GM18499 (cell line): ENCODE data around the gene APOO.

Experiments
- ATAC-seq: cut with Tn5 transposase; IDR thresholded peaks from one replicate; pipeline ENCODE4 v1.9.1; 2021; ENCODE audit warnings: moderate number of reproducible peaks; ENCODE audit not compliant: insufficient read depth, unreplicated experiment

The APOO gene

DNA sequence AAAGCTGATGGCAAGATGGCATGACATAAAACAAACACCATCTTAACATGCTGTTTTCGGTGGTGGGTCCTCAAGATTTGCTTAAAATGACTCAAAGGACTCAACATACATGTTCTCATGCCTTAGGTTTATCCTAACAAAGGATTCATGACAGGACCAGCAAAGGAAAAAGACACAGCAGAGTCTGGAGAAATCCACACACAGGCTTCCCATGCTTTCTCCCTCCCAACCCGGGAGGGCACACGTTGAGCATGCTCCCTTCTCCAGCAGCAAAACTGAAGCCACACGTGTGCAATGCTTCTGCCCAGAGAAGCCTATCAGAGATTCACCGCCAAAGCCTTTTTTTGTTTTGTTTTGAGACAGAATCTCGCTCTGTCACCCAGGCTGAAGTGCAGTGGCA, 84.9 kb downstream of the APOO start:
- ATAC-seq = no peak

DNA sequence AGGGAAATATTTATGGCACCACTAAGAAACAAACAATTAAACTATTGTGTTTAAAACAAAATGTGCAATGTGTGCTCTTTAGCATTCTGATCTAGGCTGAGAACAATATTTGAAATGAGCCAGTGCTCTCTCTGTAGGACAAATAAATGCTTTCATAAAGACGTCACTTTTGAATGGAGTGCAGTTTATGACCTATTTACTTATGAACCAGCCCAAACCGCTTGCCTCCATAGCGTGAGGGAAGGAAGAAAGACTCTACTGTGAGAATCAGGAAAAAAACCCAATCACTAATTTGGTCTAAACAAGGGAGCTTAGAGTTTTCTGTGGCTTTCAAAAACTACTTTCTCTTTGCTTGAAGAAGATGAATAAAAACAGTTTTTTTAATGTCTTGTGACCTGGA, 85.3 kb downstream of the APOO start:
- no peak for ATAC-seq

- ATAC-seq = no peak
These were observed 85.9 kb downstream of the APOO start for GRCh38 chrX:23821847-23822246.

GRCh38 chrX:23820235-23820782, 87.4 kb downstream of the APOO start:
- no peak for ATAC-seq

DNA sequence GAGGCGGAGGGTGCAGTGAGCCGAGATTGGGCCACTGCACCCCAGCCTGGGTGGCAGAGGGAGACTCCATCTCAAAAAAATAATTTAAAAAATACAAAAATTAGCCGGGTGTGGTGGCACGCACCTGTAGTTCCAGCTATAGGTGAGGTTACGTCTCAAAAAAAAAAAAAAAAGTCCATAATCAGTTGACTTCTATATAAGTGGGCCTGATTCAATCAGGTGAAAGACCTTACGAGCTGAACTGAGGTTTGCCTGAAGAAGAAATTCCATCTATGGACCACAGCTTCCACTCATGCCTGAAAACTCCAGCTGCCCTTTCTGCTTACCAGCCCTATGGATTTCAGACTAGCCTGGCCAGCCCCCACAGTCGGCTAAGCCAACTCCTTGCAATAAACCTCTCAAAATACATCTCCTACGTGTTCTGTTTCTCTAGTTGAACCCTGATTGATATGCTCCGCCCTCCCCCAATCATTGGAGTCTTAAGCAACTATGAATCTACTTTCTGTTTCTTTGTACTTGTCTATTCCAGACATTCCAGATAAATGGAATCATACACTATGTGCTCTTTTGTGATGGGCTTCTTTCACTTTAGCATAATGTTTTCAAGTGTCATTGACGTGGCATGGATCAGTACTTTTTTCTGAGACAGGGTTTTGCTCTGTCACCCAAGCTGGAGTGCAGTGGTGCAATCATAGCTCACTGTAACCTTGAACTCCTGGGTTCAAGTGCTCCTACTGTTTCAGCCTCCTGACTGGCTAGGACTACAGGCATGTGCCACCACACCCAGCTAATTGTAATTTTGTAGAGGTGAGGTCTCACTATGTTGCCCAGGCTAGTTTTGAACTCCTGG, 88.1 kb downstream of the APOO start:
- no peak for ATAC-seq

DNA sequence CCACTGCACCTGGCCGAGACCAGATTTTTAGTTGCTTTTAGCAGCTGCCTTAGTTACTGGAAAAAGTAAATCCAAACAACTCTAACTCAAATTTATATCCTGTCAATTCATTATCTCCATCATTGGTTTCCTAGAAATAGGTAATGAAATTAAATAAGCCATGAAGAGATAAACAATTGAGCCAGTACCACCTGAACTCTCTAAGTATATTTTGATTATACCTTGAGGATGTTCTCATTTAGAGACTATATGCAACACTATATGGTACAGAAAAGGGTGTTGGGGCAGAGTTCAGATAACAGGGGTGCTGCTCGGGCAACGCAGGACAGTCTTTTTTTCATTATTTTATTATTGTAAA, 89.8 kb downstream of the APOO start:
- ATAC-seq = no peak

DNA sequence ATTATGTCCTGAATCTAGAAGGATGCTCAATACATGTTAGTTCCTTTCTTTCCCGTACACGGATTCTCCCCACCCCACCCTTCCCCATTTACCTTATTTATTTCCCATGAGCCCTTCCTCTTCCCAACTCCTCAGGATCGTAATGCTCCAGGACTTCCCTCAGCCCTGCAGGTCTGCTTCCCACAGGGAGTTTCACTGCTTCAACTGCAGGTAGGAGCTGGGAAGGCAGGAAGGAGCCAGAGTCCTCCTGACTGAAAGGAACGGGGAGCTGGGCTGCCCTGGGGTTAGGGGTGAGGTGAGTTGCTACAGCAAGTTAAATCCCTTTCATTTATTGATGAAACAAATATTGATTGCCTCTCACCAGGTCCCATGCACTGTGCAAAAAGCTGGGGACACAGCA, 91.6 kb downstream of the APOO start:
- no peak for ATAC-seq

DNA sequence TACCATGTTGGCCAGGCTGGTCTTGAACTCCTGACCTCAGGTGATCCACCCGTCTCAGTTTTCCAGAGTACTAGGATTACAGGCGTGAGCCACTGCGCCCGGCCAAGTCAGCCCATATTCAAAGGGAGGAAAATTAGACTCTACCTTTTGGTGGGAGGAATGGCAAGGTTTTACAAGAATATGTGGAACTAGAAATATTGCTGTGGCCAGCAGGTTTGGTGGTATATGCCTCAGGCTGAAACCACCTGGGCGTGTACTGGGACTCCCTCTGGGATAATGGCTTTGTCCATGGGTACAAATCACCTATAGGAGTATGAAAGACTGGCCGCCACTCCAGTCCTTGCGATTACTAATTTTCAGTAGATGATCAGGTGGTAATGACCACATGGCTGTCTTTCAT, 92.4 kb downstream of the APOO start:
- ATAC-seq = no peak

- no peak for ATAC-seq
These were observed 93.9 kb downstream of the APOO start for GRCh38 chrX:23813808-23814207.

- no peak for ATAC-seq
These were observed 96.1 kb downstream of the APOO start for GRCh38 chrX:23811656-23812055.

DNA sequence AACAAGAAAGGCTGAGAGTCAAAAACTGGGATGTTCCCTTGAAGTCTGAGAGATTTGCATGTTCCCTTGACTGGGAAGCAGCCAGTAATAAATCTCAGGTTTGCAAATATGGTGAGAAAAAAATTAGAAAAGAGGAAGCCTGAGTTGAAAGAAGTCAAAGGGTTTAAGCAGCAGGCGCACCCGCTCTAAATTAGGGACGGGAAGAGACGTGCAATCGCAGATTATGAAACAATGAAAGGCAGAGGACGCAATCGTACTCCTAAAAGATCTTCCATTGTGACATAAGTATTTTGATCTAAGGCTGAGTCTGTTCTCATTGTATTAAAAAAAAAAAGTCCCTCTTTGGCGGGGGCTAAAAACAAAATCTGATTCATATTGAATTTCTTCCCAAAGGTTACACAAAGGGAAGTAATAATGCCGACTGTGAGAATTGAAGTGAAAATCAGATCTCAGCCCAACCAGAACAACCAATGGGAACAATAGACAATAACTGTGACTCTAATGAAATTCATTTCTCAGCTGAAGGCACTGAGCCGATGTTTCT, 96.6 kb downstream of the APOO start:
- ATAC-seq = no peak

- no peak for ATAC-seq
These were observed 97.5 kb downstream of the APOO start for GRCh38 chrX:23810279-23810678.

GRCh38 chrX:23805389-23805788, 102.3 kb downstream of the APOO start:
- ATAC-seq = no peak

GRCh38 chrX:23804578-23804977, 103.2 kb downstream of the APOO start:
- ATAC-seq = no peak

DNA sequence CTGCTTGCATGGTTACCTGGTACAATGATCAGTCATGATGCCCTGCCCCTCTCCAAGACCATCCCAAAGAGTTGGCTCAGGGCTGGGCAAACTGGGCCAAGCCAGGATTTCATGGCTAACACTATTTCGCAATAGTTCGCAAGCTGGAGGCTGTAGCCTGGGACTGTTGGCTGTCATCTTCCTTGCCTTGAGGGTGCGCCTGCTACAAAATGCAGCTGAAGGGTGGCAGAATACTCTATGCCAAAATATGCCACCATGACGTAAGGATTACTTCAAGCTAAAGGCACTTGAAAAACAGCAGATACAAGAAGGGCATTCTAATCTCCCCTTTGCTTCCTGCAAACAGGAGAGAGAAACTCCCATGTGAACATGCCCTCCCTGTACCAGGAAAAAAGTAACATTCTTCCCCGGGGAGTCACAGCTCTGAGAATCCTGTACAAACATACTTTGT, 103.8 kb downstream of the APOO start:
- no peak for ATAC-seq

- no peak for ATAC-seq
These were observed 105.3 kb downstream of the APOO start for GRCh38 chrX:23802431-23802830.

DNA sequence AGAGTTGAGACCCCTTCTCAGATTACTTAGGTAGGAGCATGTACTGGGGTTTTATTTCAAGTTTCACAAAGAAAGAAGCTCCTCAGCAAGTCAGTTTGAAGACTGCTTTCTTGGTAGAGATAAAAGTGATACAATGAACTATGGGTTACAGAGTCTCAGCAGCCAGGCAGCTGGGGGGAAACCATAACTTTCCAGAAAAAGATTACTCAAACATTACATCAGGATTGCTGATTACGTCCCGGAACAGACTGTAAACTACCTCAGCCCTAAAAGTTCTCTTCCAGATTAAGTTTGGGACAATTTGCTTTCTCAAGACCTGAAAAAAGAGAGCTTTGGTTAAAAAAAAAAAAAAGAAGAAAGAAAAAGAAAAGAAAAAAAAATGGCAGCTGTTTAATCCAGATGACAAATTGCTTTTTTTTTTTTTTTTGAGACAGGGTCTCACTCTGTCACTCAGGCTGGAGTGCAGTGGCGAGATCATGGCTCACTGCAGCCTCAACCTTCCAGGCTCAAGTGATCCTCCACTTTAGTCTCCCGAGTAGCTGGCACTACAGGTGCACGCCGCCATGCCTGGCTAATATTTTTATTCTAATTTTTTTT, 108.2 kb downstream of the APOO start:
- ATAC-seq = no peak

GRCh38 chrX:23797371-23798128, 110.2 kb downstream of the APOO start:
- ATAC-seq = no peak

GRCh38 chrX:23795221-23795620, 112.5 kb downstream of the APOO start:
- no peak for ATAC-seq

DNA sequence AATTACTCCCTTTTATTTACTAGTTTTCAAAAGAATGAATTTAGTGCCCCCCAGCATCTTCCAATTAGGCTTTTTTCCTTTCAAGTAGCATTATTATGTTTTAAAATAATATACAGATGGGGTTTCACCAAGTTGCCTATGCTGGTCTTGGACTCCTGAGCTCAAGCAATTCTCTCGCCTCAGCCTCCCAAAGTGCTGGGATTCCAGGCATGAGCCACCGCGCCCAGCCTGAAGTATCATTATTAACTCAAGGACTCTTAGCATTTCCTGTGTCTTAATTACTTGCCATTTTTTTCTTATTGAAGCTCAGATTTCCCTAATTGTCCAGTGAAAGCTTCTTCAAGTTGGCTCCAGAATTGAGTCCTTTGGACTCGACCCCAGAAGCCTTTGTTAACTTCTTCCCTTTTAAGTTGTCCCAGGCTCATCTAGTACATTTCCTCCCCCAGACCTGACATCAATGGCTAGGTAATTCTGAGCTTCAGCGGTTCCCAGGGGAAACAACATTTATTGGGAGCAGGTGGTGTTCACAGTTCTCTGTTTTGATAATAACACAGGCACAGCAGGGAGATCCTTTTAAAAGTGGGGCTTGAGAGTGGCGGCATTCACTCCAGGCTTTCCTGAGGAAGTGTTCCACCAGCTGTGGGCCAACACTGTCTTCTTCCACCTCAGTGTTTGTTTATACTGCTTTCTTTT, 114.7 kb downstream of the APOO start:
- no peak for ATAC-seq
